ENCODE measurements around the gene PRPF38A.

Gene PRPF38A

DNA sequence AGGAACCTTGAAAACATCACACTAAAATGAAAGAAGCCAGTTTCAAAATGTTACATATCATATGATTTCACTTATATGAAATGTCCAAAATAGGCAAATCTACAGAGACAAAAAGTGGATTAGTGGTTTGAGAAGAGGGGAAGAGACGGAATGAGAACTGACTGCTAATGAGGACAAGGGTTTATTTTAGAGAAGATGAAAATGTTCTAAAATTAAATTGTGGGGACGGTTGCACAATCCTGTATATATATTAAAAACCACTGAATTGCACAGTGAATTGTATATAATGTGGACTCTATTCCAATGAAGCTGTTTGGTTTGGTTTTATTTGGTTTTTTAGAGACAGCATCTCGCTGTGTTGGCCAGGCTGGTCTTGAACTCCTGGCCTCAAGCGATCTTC is 35.6 kb downstream of the PRPF38A start:
- Mint-ChIP-seq H3K27ac (no peak overlapping the region), H3K4me1 (ENCODE audit: low read depth in 2 of 2) (no peaks in the 10 kb centered on the region), H3K27me3 (no peaks in the 10 kb centered on the region), H3K9me3 (no peaks in the 10 kb centered on the region), H3K4me3 (no peak overlapping the region), H3K36me3 (ENCODE audit: insufficient read depth) (peaks cover 59% of the 10 kb centered on the region)
- DNase-seq: no peak
- no peak for ATAC-seq (replicated peaks)

DNA sequence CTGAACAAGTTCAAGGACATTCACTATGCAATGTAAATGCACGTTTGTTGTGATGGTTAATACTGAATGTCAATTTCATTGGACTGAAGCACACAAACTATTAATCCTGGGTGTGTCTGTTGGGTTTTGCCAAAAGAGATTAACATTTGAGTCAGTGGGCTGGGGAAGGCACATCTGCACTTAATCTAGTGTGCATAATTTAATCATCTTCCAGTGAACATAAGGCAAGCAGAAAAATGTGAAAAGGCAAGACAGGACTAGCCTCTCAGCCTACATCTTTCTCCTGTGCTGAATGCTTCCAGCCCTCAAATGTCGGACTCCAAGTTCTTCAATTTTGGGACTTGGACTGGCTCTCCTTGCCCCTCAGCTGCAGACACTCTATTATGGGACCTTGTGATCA is 40.1 kb downstream of the PRPF38A start:
- no peak for DNase-seq
- peaks cover 62% of the 10 kb centered on the region for H3K36me3 Mint-ChIP-seq (ENCODE audit: insufficient read depth)
- peaks cover 0 to 4% of the 10 kb centered on the region in 2 donors for H3K4me1 Mint-ChIP-seq (ENCODE audit: low read depth in 2 of 2)
- no peak for ATAC-seq (replicated peaks)
- no peak overlapping the region for H3K4me3 Mint-ChIP-seq
- no peaks in the 10 kb centered on the region for H3K9me3 Mint-ChIP-seq
- H3K27ac Mint-ChIP-seq: no peak overlapping the region
- H3K27me3 Mint-ChIP-seq: no peaks in the 10 kb centered on the region

DNA sequence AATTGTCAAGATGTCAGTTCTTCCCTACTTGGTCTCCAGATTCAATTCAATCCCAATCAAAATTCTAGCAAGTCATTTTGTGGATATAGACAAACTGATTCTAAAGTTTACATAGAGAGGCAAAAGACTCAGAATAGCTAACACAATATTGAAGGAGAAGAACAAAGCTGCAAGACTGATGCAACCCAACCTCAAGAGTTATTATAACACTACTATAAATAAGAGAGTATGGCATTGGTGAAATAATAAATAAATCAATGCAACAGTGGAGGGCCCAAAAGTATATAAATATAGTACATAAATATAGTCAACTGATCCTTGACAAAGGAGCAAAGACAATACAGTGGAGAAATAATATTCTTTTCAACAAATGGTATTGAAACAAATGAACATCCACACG is 49.7 kb downstream of the PRPF38A start:
- DNase-seq (no peak), ATAC-seq (replicated peaks) (no peak)
- H3K4me1 Mint-ChIP-seq (ENCODE audit: low read depth in 2 of 2): peaks cover 0 to under 1% of the 10 kb centered on the region in 2 donors
- H3K27me3 Mint-ChIP-seq: no peaks in the 10 kb centered on the region
- H3K27ac Mint-ChIP-seq: peak overlapping the region in 1 of 2 donors; percentile 70
- H3K9me3 Mint-ChIP-seq: no peaks in the 10 kb centered on the region
- H3K36me3 Mint-ChIP-seq (ENCODE audit: insufficient read depth): peaks cover 15% of the 10 kb centered on the region
- H3K4me3 Mint-ChIP-seq: no peak overlapping the region

DNA sequence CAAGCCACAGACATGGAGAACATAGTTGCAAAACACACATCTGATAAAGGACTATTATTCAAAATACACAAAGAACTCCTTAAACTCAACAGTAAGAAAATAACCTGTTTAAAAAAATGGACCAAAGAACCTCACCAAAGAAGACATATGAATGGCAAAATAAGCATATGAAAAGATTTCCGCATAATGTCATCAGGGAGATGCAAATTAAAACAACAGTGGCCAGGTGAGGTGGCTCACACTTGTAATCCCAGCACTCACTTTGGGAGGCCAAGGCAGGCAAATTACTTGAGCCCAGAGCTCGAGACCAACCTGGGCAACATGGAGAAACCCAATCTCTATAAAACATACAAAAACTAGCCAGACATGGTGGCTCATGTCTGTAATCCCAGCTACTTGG is 50.4 kb downstream of the PRPF38A start:
- H3K36me3 Mint-ChIP-seq (ENCODE audit: insufficient read depth): peaks cover 15% of the 10 kb centered on the region
- ATAC-seq (replicated peaks): no peak

DNA sequence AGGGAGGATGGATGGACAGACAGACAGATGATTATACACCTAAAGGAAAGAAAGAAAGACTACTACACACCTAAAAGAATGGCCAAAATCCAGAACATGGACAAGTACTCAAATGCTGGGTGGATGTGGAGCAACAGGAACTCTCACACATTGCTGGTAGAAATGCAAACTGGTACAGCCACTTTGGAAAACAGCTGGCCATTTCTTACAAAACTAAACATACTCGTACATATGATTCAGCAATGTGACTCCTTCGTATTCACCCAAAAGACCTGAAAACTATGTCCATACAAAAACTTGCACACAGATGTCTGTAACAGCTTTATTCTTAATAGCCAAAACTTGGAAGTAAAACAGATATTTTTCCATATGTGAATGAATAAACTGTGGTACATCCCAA is 51.3 kb downstream of the PRPF38A start:
- Mint-ChIP-seq H3K36me3 (ENCODE audit: insufficient read depth) (peaks cover 15% of the 10 kb centered on the region), H3K9me3 (no peaks in the 10 kb centered on the region), H3K4me3 (no peak overlapping the region), H3K27me3 (no peaks in the 10 kb centered on the region), H3K4me1 (ENCODE audit: low read depth in 2 of 2) (no peaks in the 10 kb centered on the region), H3K27ac (no peak overlapping the region)
- ATAC-seq (replicated peaks) (no peak), DNase-seq (no peak)

More for the DNA sequence above, 50.4 kb downstream of the PRPF38A start:
- H3K4me3 Mint-ChIP-seq: no peak overlapping the region
- peak overlapping the region; percentile 30 to 70 for H3K27ac Mint-ChIP-seq
- H3K27me3 Mint-ChIP-seq: no peaks in the 10 kb centered on the region
- H3K9me3 Mint-ChIP-seq: no peaks in the 10 kb centered on the region
- no peaks in the 10 kb centered on the region for H3K4me1 Mint-ChIP-seq (ENCODE audit: low read depth in 2 of 2)
- DNase-seq: no peak

DNA sequence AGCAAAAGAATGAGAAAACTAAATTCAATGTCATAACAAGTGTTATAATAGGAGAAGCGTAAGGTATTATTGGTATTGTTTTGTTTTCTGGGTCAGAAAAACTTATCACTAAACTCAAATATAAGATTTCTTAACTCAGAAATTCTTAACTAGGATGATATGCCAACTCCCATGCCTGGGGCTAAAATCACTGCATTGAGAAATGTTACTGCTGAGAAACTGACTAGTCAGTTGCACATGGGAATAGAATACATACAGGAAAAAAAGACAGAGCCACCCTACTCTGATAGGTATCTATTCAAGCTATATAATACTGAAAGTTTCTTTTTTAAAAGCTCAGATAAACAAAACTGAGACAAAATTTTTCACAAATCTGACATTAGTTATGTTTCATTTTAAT is 56.3 kb downstream of the PRPF38A start:
- ATAC-seq (replicated peaks) (no peak), DNase-seq (no peak)
- Mint-ChIP-seq H3K4me1 (ENCODE audit: low read depth in 2 of 2) (no peaks in the 10 kb centered on the region), H3K27ac (peak overlapping the region in 1 of 2 donors; percentile 9), H3K4me3 (no peak overlapping the region), H3K9me3 (no peaks in the 10 kb centered on the region), H3K36me3 (ENCODE audit: insufficient read depth) (peaks cover 7% of the 10 kb centered on the region), H3K27me3 (no peaks in the 10 kb centered on the region)

DNA sequence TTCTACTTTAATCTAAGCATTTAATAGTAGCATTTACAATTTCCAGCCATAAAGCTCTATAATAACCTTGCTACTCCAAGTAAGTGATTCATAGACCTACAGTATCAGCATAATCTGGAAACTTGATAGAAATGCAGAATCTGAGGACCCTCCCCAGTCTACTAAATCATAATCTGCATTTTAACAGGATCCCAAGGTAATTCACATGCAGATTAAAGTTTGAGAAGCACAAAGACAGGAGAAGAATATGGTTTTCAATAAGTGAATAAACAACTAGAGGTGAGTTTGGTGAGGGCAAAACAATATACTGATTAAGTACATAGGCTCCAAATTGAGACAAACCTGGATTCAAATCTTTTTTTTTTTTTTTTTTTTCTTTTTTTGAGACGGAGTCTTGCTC is 57.4 kb downstream of the PRPF38A start:
- H3K4me1 Mint-ChIP-seq (ENCODE audit: low read depth in 2 of 2): no peaks in the 10 kb centered on the region
- ATAC-seq (replicated peaks): no peak
- H3K9me3 Mint-ChIP-seq: no peaks in the 10 kb centered on the region

DNA sequence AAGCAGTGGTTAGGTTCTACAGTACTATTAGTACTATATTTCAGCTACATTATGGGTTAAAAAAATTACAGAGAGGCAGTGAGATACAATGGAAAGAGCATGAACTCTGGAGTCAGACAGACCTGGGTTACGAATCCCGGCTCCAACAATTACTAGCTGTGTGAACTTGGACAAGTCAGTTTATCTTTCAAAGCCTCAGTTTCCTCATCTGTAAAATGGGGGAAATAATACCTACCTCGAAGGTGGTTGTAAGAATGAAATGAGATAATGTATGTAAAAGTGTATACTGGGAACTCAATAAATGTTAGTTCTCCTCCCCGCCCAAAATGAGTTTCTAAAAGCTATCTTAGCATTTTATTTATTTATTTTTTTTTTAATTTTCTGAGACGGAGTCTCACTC is 59.5 kb downstream of the PRPF38A start:
- Mint-ChIP-seq H3K27ac (no peak overlapping the region), H3K36me3 (ENCODE audit: insufficient read depth) (peaks cover 8% of the 10 kb centered on the region), H3K4me3 (no peak overlapping the region), H3K9me3 (no peaks in the 10 kb centered on the region), H3K4me1 (ENCODE audit: low read depth in 2 of 2) (peaks cover 0 to 4% of the 10 kb centered on the region in 2 donors), H3K27me3 (no peaks in the 10 kb centered on the region)
- DNase-seq: no peak
- ATAC-seq (replicated peaks): no peak

More for the DNA sequence above, 57.4 kb downstream of the PRPF38A start:
- Mint-ChIP-seq H3K27me3 (no peaks in the 10 kb centered on the region), H3K36me3 (ENCODE audit: insufficient read depth) (peaks cover 14% of the 10 kb centered on the region), H3K4me3 (no peak overlapping the region), H3K27ac (no peak overlapping the region)
- DNase-seq: no peak

DNA sequence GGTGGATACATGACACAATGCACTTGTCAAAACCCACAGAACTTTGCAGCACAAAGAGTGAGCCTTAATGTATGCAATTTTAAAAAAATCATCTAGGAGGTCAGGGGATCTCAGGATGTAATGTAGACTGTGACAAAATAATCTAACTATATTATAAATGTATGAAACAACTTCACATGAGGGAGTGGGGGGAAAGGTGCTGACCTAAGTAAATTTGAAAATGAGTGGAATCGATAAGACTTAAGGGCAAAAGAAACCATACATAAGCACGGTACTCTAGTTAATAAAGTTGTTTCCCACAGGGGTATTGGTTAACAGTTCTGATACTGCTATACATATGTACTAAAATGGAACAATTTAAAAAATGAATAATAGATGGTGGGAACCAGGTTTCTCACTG is 64.7 kb downstream of the PRPF38A start:
- no peaks in the 10 kb centered on the region for H3K27me3 Mint-ChIP-seq
- ATAC-seq (replicated peaks): no peak

More for the DNA sequence above, 64.7 kb downstream of the PRPF38A start:
- H3K36me3 Mint-ChIP-seq (ENCODE audit: insufficient read depth): peaks cover 26% of the 10 kb centered on the region
- DNase-seq: no peak
- no peaks in the 10 kb centered on the region for H3K9me3 Mint-ChIP-seq
- H3K27ac Mint-ChIP-seq: no peak overlapping the region
- H3K4me1 Mint-ChIP-seq (ENCODE audit: low read depth in 2 of 2): peaks cover 0 to 4% of the 10 kb centered on the region in 2 donors
- H3K4me3 Mint-ChIP-seq: no peak overlapping the region
